Brain microvascular endothelial cell (primary cell): ENCODE measurements around the gene DDX39B.
"Not testable (repeated sequence)": the region's sequence is repeated elsewhere in the genome, so short reads cannot be mapped to it uniquely, and the experiment has no call there.

Experiments used
- DNase-seq: peaks from one replicate; pipeline ENCODE4 v3.0.0-alpha.2; 2020
- H3K27ac ChIP-seq: fragments of 250-450 bp; sonication (Bioruptor Pico); 2 replicates; pipeline ENCODE4 v1.5.1; 2020; ENCODE audit warnings: mild to moderate bottlenecking, moderate library complexity
- H3K27me3 ChIP-seq: fragments of 250-450 bp; sonication (Bioruptor Pico); replicated peaks from 2 replicates; pipeline ENCODE4 v1.5.1; 2020; ENCODE audit warnings: mild to moderate bottlenecking
- H3K36me3 ChIP-seq: fragments of 250-450 bp; sonication (Bioruptor Pico); replicated peaks from 2 replicates; pipeline ENCODE4 v1.5.1; 2020; ENCODE audit warnings: mild to moderate bottlenecking
- H3K4me3 ChIP-seq: 2 replicates; pipeline ENCODE4 v1.5.1; 2011; ENCODE audit warnings: low read depth, mild to moderate bottlenecking, control low read depth, low read length, moderate library complexity
- CTCF ChIP-seq: IDR thresholded peaks from 2 replicates; pipeline ENCODE4 v1.5.1; 2011; ENCODE audit warnings: low read depth, mild to moderate bottlenecking, moderate library complexity, low read length, control low read depth, inconsistent platforms; ENCODE audit errors: missing control alignments
- in situ Hi-C: cut with HindIII; loops from 2 replicates; pipeline ENCODE4 v1.10.0; 2017; ENCODE audit warnings: low sequenced_read_pairs, low pct_ligation_motif_present

DDX39B gene

GRCh38 chr6:31497531-31498476 is 44.0 kb downstream of the DDX39B start, which contains the start of gene MICB:
MICB (plus strand) TSS chr6:31498145; CDS start chr6:31498194, 49 bp downstream.
- peak within 1 kb of the TSS; percentile 67 for H3K4me3 ChIP-seq
- DNase-seq: peak; percentile 77
- H3K27ac ChIP-seq: peak within 1 kb of the TSS; percentile 18
- no peaks in the 10 kb centered on the region for H3K36me3 ChIP-seq
- in situ Hi-C loops: no loop called here
- TF ChIP-seq CTCF: no peak
- H3K27me3 ChIP-seq: no peaks in the 10 kb centered on the region

GRCh38 chr6:31496826-31497225 is 45.0 kb downstream of the DDX39B start:
- H3K27ac ChIP-seq, H3K36me3 ChIP-seq, in situ Hi-C loops, H3K27me3 ChIP-seq, H3K4me3 ChIP-seq, DNase-seq: not testable (repeated sequence)

- no peak for TF ChIP-seq CTCF
- in situ Hi-C loops: no loop called here
- peak; percentile 88 for DNase-seq
- Histone ChIP-seq H3K27ac (peak overlapping the region; percentile 93), H3K27me3 (no peaks in the 10 kb centered on the region), H3K4me3 (peak overlapping the region; percentile 54), H3K36me3 (no peaks in the 10 kb centered on the region)
These were observed 46.2 kb downstream of the DDX39B start for GRCh38 chr6:31495580-31495979.

- Histone ChIP-seq H3K27ac (peak overlapping the region; percentile 93), H3K36me3 (no peaks in the 10 kb centered on the region), H3K4me3 (peak overlapping the region; percentile 54), H3K27me3 (no peaks in the 10 kb centered on the region)
- DNase-seq: peak; percentile 79
- peak; percentile 85 for TF ChIP-seq CTCF
- in situ Hi-C loops: no loop called here
These were observed 47.7 kb downstream of the DDX39B start for GRCh38 chr6:31493875-31494694.

- in situ Hi-C loops, H3K27ac ChIP-seq, H3K27me3 ChIP-seq, DNase-seq, H3K36me3 ChIP-seq: not testable (repeated sequence)
- H3K4me3 ChIP-seq: peak overlapping the region; percentile 54
These were observed 48.3 kb downstream of the DDX39B start for GRCh38 chr6:31493550-31493874.

GRCh38 chr6:31490115-31490873 is 51.5 kb downstream of the DDX39B start:
- no peaks in the 10 kb centered on the region for H3K36me3 ChIP-seq
- no peak overlapping the region for H3K27ac ChIP-seq
- in situ Hi-C loops: no loop called here
- no peak for DNase-seq
- no peak overlapping the region for H3K4me3 ChIP-seq
- no peak for TF ChIP-seq CTCF
- H3K27me3 ChIP-seq: no peaks in the 10 kb centered on the region
